Measurements from ENCODE around the gene GRID1.

- no peak for TF ChIP-seq POLR2A (IDR thresholded peaks at IDR 0.05; ENCODE audit: low read length)
- no peak for TF ChIP-seq GATA1 (IDR thresholded peaks at IDR 0.05; ENCODE audit: low read depth, low read length)
These were observed 186.6 kb downstream of the GRID1 start for GRCh38 chr10:86179961-86180360.

Measured in erythroblast (primary cell).